Kidney glomerular epithelial cell (primary cell): ENCODE measurements around the gene RBM42.
"Not testable (repeated sequence)": the region's sequence is repeated elsewhere in the genome, so short reads cannot be mapped to it uniquely, and the experiment has no call there.

Experiments used
- DNase-seq: peaks from one replicate; lab custom pipeline; 2025; lab: John Stamatoyannopoulos, UW

RBM42 gene

DNA sequence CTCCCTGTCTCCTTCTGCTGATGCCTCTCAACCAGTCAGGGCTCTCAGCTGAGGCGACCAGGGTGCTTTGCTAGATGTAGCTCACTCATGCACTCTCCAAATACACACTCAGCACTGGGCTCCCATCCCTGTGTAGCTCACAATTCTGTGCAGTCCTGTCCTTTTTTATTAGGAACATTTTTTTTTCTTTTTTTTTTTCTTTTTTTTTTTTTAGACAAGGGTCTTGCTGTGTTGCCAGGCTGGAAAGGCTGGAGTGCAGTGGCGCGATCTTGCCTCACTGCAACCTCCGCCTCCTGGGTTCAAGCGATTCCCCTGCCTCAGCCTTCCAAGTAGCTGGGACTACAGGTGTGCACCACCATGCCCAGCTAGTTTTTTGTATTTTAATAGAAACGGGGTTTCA, 26.0 kb downstream of the RBM42 start:
- DNase-seq = not testable (repeated sequence)

DNA sequence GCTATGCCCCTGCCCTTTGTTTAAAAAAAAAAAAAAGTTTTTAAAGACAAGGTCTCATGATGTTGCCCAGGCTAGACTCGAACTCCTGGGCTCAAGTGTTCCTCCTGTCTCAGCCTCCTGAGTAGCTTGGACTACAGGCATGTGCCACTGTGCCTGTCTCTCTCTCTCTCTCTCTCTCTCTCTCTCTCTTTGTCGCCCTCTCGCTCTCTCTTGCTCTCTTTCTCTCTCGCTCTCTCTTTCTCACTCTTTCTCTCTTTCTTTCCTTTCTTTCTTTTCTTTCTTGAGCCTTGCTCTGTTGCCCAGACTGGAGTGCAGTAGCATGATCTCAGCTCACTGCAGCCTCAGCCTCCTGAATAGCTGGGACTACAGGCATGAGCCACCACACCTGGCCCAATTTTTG, 26.8 kb downstream of the RBM42 start:
- DNase-seq = no peak

DNA sequence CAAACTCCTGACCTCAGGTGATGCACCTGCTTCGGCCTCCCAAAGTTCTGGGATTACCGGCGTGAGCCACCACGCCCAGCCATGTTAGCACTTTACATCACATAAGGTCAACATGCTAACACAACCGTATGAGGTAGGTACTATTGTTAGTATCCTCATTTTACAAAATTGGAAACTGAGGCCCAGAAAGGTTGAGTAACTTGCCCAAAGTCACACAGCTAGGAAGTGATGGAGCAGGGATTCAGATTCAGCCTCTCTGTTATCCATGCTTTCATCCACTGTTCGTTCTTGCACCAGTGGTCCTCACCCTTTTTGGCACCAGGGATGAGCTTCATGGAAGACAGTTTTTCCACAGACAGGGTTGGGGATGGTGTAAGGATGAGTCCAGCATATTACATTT, 27.9 kb downstream of the RBM42 start:
- DNase-seq = no peak

DNA sequence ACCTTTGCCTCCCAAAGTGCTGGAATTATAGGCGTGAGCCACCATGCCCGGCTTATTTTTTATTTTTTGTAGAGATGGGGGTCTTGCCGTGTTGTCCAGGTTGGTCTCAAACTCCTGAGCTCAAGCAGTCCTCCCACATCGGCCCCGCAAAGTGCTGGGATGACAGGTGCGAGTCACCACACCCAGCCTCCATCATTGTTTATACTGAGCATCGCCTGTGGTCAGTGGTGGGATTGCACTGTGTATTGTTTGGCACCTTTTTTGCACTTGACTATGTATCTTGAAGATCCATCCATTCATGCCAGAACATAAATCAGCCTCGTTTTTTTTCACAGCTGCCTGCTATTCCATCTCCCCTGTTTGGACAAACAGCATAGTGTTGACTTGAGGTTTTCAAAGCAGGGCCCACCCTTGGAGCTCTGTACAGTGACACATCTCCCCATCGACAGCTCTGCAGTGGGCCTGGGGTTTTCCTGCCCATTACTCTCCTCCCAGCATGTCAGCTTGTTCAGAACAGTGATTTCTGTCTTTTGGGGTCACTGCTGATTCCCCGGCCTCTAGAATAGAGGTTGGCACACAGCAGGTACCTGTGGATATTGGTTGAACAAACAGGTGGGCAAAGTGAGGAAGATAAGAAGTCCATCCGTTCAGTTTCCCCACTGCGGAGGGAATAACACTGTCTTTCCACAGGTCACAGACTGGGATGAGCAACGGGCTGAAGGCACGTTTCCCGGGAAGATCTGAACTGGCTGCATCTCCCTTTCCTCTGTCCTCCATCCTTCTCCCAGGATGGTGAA, 29.3 kb downstream of the RBM42 start:
- DNase-seq = no peak

DNA sequence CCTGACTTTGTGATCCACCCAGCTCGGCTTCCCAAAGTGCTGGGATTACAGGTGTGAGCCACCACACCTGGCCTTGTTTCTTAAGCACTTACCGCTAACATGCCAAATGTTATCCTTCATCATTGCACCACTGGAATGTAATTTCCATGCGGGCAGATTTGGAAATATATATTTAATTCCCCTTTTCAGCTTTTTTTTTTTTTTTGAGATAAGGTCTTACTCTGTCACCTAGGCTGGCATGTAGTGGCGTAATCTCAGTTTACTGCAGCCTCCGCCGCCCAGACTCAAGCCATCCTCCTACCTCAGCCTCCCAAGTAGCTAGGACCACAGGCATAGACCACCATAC, 33.1 kb downstream of the RBM42 start:
- no peak for DNase-seq

DNA sequence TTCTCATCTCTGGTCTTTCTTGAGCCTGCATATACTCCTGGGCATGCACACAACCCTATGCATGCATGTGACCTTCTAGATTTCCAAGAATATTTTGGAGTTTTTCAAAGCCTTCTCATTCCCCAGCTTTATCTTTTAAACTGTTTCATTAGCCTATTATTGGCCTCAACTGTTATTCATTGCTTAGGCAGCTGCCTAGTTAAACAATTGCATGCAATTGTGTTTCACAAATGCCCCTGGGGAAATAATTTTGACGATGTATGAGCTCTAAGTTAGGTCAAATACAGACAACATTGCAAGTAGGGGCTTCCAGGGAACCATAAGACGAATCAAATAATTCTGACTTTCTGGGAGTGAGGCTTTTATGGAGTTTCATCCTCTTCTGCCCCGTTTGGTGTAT, 35.1 kb downstream of the RBM42 start:
- no peak for DNase-seq

DNA sequence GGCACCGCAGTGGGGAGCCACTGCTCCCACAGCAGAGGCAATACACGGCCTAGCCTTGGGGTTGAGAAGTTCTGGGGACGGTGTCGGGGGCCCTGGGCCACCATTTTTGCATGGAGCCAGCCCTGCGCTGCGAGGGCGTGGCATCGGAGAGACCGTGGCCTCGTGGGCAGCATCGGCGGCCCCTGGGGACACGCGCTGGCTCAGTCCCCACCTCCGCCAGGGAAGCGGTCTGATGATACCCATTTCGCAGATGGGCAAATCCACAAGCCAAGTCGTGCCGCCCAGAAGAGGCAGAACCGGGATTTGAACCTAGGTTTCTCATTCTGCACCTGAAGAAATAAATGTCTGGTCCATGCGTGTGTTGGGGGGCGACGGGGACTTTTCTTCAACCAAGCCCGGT, 36.3 kb downstream of the RBM42 start:
- DNase-seq = no peak

DNA sequence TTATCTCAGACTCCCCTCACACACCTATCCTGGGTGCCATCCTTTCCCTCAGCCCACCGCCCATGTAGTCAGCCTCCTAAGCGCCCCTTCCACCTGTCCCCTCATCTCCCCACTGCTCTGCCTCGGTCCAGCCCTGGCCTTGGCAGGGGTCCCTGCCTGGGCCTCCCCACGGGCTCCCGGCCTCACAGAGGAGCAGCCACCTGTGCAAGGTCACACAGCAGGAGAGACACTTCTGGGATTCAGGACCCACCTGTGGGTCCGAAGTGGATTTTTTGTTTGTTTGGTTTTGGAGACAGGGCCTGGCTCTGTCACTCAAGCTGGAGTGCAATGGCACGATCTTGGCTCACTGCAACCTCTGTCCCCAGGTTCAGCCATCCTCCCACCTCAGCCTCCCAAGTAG, 36.8 kb downstream of the RBM42 start:
- no peak for DNase-seq

DNA sequence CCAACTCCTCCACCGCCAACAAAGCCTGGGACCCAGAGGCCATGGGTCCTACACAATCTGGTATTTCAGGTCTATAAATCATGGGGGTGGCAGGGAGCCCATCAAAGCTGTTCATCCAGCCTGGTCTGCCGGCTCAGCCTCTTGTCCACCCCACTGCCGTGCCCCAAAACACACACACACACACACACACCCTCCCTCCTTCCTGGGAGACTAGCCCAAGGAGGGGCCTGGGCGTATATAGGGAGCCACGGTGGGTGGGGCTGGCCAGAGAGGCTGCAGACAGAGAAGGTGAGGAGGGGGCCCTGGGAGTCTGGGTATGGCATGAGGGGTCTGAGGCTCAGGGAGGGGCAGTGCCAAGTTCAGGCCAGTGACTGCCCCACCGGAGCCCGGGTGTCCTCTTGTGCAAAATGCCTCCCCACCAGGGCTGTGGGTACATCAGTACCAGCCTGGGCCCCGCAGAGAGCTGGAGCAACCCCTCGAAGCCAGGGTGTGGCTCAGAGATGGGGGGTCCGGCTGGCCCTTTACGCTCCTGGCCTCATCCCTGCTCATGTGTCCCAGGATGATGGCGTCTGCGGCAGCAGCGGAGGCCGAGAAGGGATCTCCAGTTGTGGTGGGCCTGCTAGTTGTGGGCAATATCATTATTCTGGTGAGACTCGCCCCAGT, 37.5 kb downstream of the RBM42 start, which contains the start of gene UPK1A:
UPK1A (plus strand) TSS at position 267 of the 663 bp plus-strand sequence; CDS start at position 563, 296 bp downstream.
- no peak for DNase-seq

DNA sequence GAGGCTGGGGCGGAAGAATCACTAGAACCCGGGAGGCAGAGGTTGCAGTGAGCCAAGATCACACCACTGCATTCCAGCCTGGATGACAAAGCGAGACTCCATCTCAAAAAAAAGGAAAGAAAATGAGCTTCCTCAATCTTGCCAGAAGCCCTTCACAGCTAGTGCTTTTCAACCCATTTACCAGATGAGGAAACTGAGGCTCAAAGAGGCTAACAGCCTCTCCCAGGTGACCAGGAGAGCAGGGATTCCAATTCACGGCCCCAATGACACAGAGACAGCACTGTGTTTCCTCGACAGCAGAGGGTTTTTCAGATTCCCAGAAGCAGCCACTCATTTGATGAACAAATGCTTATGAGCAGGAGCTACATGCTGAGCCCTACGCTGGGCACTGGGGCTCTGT, 40.7 kb downstream of the RBM42 start:
- no peak for DNase-seq

DNA sequence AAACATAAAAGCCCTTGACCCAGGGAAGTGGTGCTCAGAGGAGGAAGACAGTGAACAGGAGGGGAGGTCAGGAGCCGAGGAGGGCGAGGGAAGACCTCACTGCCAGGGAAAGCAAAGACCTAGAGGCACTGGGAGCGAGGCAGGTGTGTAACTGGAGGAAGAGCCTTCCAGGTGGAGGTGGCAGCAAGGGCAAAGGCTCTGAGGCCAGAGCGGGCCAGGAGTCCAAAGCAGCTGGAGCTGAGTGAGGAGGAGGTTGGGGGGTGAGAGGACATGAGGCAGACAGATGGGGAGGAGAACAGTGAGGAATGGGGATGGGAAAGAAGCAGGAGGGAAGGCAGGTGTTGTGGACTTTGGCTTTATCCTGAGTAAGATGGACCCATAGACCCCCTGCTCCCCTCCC, 41.1 kb downstream of the RBM42 start:
- no peak for DNase-seq

DNA sequence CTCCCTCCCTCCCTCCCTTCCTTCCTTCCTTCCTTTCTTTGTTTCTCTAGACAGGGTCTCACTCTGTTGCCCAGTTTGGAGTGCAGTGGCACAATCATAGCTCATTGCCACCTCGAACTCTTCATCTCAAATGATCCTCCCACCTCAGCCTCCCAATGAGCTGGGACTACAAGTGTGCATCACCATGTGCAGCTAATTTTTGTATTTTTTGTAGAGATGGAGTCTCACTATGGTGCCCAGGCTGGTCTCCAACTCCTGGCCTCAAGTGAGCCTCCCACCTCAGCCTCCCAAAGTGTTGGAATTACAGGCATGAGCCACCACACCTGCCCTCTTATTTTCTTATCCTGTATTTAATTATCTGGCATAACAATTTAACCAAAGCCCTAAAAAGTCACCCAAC, 41.9 kb downstream of the RBM42 start:
- DNase-seq = no peak

DNA sequence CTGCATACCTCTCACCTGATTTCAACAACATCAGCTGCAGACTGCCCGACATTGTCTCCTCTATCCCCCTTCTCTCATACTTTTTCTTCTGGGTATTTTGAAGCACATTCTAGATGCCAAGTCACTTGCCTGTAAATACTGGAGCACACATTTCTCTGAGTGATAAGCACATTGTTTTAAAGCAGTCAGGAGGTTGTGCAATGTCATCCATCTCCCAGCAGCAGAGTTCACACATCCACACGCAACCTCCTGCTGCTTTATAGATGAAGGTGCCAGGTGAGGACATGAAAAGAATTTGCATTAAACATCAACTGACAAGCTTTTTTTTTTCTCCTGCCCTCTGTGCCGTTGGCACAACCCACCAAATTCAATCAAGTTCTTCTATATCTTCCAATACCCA, 43.0 kb downstream of the RBM42 start:
- DNase-seq = no peak

DNA sequence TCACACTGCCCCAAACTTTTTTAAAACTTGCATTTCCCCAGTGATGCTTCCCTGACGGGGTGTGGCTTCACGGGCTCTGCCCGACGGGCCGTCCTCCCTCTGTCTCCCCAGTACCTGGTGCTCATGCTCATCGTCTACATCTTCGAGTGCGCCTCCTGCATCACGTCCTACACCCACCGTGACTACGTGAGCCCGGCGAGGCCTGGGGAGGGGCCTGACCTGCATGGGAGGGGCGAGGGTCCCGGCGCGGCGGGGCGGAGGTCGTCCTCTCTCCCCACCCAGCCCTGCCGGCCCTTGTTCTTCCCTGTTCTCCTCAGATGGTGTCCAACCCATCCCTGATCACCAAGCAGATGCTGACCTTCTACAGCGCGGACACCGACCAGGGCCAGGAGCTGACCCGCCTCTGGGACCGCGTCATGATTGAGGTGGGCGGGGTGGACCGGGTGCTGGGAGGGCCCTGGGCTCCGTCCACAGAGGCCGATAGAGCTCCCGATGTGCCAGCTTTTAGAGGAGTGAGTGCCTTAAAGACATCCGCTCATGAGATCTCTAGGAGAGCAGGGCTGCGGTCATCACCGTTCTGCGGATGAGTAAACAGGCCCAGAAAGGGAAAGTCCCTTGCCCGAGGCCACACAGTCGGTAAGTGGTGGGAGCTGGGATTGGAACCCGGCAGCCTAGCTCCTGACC, 44.4 kb downstream of the RBM42 start:
- DNase-seq = peak; percentile 37

DNA sequence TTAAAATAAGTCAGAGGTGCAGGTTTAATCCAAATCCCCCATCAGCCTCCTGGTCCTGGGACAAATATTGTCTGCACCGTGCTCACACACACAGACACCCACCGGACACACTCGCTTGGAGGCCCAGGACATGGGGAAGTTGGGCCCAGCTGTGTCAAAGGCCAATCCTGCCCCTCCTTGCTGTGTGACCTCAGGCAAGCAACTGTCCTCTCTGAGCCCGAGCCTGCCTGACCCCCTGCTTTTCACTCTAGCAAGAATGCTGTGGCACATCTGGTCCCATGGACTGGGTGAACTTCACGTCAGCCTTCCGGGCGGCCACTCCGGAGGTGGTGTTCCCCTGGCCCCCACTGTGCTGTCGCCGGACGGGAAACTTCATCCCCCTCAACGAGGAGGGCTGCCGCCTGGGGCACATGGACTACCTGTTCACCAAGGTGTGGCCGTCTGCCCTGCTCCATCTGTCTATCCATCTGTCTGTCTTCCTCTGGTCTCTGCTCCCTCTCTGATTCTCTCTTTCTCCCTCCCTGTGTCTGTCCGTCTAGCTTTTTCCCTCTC, 46.8 kb downstream of the RBM42 start:
- DNase-seq = no peak
